Activated CD4-positive, alpha-beta memory T cell treated with anti-CD3 and anti-CD28 coated beads, Interleukin-2, amount 10 ng/mL, durations not matched to agents 7 days and 5 days (primary cell): ENCODE measurements around the gene ATG16L2. TPM values are rescaled to one million over a fixed set of nuclear protein-coding genes. Genes with fewer than 3 reads are reported as not detected.

ENCODE experiments used
- CTCF ChIA-PET: fragments of 350-600 bp; sonication (Branson Sonifier 250); formaldehyde crosslinking; loops from one replicate; lab custom pipeline; 2021; ENCODE audit warnings: antibody characterized with exemption, inconsistent platforms; lab: Charles Lee
- POLR2A ChIA-PET: fragments of 350-600 bp; sonication (Branson Sonifier 250); formaldehyde crosslinking; loops from one replicate; lab custom pipeline; 2021; ENCODE audit warnings: antibody characterized with exemption; lab: Charles Lee
- DNase-seq: peaks from one replicate; pipeline ENCODE4 v3.0.0-alpha.2; 2020
- H3K27ac Mint-ChIP-seq: one replicate; pipeline ENCODE4 v1.8.0; 2021; ENCODE audit warnings: mild to moderate bottlenecking, mixed read lengths
- H3K27me3 Mint-ChIP-seq: one replicate; pipeline ENCODE4 v1.8.0; 2021; ENCODE audit warnings: mixed read lengths
- H3K36me3 Mint-ChIP-seq: one replicate; pipeline ENCODE4 v1.8.0; 2021; ENCODE audit warnings: low read depth, mixed read lengths
- H3K4me1 Mint-ChIP-seq: one replicate; pipeline ENCODE4 v1.8.0; 2021; ENCODE audit warnings: mixed read lengths
- H3K4me3 Mint-ChIP-seq: one replicate; pipeline ENCODE4 v1.8.0; 2021; ENCODE audit warnings: mild to moderate bottlenecking, mixed read lengths
- H3K9me3 Mint-ChIP-seq: one replicate; pipeline ENCODE4 v1.8.0; 2021; ENCODE audit warnings: mixed read lengths
- total RNA-seq, 2 experiments: library from RNA; stranded (reverse); gene quantifications; one replicate each; pipeline ENCODE4 v1.2.3, GENCODE V29; 2021

The ATG16L2 gene
- total RNA-seq, 2 experiments from 2014 or later, result 135 to 137 TPM

- Mint-ChIP-seq H3K4me3 (no peak overlapping the region), H3K36me3 (peaks cover 41% of the 10 kb centered on the region), H3K4me1 (peaks cover 28% of the 10 kb centered on the region), H3K9me3 (no peaks in the 10 kb centered on the region), H3K27ac (no peak overlapping the region), H3K27me3 (no peaks in the 10 kb centered on the region)
- ChIA-PET CTCF (interaction anchor here (0.6 to 4.7 kb wide), 15 partner anchors 10 to 351 kb away, joined by 3 to 66 read pairs (median 5); partner anchors contain the start of gene FCHSD2), POLR2A (interaction anchor here (1.0 to 3.1 kb wide), 9 partner anchors 9 to 346 kb away, joined by 3 to 15 read pairs (median 5); partner anchors contain the start of gene FCHSD2)
- no peak for DNase-seq
These were observed 18.3 kb downstream of the ATG16L2 start for GRCh38 chr11:72832301-72833082.

- no peak overlapping the region for H3K27ac Mint-ChIP-seq
- H3K9me3 Mint-ChIP-seq, result no peaks in the 10 kb centered on the region
- no peaks in the 10 kb centered on the region for H3K27me3 Mint-ChIP-seq
- ChIA-PET POLR2A (interaction anchor here (1.0 to 3.1 kb wide), 3 partner anchors 10 to 20 kb away, joined by 3 to 15 read pairs (median 5); no protein-coding TSS in a partner anchor), CTCF (interaction anchor here (1.2 to 4.7 kb wide), 2 partner anchors 10 to 345 kb away, joined by 3 to 66 read pairs; no protein-coding TSS in a partner anchor)
- H3K4me1 Mint-ChIP-seq, result peaks cover 28% of the 10 kb centered on the region
- no peak for DNase-seq
- H3K36me3 Mint-ChIP-seq, result peaks cover 36% of the 10 kb centered on the region
- H3K4me3 Mint-ChIP-seq, result no peak overlapping the region
These were observed 19.0 kb downstream of the ATG16L2 start for GRCh38 chr11:72833083-72833733.

- no peak for DNase-seq
- no peak overlapping the region for H3K4me3 Mint-ChIP-seq
- POLR2A ChIA-PET, result interaction anchor here (1.0 to 3.1 kb wide), 2 partner anchors 11 to 18 kb away, joined by 3 to 15 read pairs; no protein-coding TSS in a partner anchor
- peak overlapping the region; percentile 14 for H3K27ac Mint-ChIP-seq
- CTCF ChIA-PET, result interaction anchor here (1.2 to 4.7 kb wide), 2 partner anchors 11 to 344 kb away, joined by 3 to 66 read pairs; no protein-coding TSS in a partner anchor
- H3K9me3 Mint-ChIP-seq, result no peaks in the 10 kb centered on the region
- H3K4me1 Mint-ChIP-seq, result peaks cover 33% of the 10 kb centered on the region
- H3K27me3 Mint-ChIP-seq, result no peaks in the 10 kb centered on the region
- H3K36me3 Mint-ChIP-seq, result peaks cover 34% of the 10 kb centered on the region
These were observed 19.7 kb downstream of the ATG16L2 start for GRCh38 chr11:72833811-72834493.

GRCh38 chr11:72834905-72835304, 20.7 kb downstream of the ATG16L2 start:
- POLR2A ChIA-PET, result no interaction called here
- CTCF ChIA-PET, result interaction anchor here (2.5 kb wide), 1 partner anchor 343 kb away, joined by 9 read pairs; no protein-coding TSS in a partner anchor
- DNase-seq, result no peak
- Mint-ChIP-seq H3K27ac (peak overlapping the region; percentile 7), H3K27me3 (no peaks in the 10 kb centered on the region), H3K36me3 (peaks cover 35% of the 10 kb centered on the region), H3K4me3 (no peak overlapping the region), H3K4me1 (peaks cover 38% of the 10 kb centered on the region), H3K9me3 (no peaks in the 10 kb centered on the region)

- DNase-seq, result no peak
- H3K27me3 Mint-ChIP-seq, result no peaks in the 10 kb centered on the region
- no peak overlapping the region for H3K4me3 Mint-ChIP-seq
- no peak overlapping the region for H3K27ac Mint-ChIP-seq
- ChIA-PET POLR2A (interaction anchor here (1.5 kb wide), 1 partner anchor 20 kb away, joined by 3 read pairs; no protein-coding TSS in a partner anchor), CTCF (interaction anchor here (2.5 kb wide), 1 partner anchor 341 kb away, joined by 9 read pairs; no protein-coding TSS in a partner anchor)
- H3K36me3 Mint-ChIP-seq, result peaks cover 28% of the 10 kb centered on the region
- peaks cover 38% of the 10 kb centered on the region for H3K4me1 Mint-ChIP-seq
- H3K9me3 Mint-ChIP-seq, result no peaks in the 10 kb centered on the region
These were observed 21.9 kb downstream of the ATG16L2 start for GRCh38 chr11:72836111-72836510.

GRCh38 chr11:72838691-72839305, 24.6 kb downstream of the ATG16L2 start:
- POLR2A ChIA-PET, result no interaction called here
- Mint-ChIP-seq H3K27me3 (no peaks in the 10 kb centered on the region), H3K9me3 (no peaks in the 10 kb centered on the region), H3K36me3 (peaks cover 32% of the 10 kb centered on the region), H3K4me1 (peaks cover 38% of the 10 kb centered on the region), H3K4me3 (no peak overlapping the region), H3K27ac (no peak overlapping the region)
- DNase-seq, result no peak
- CTCF ChIA-PET, result interaction anchor here (0.9 to 1.6 kb wide), 2 partner anchors 114 to 339 kb away, joined by 3 read pairs; no protein-coding TSS in a partner anchor

GRCh38 chr11:72840780-72841179, 26.6 kb downstream of the ATG16L2 start:
- H3K27ac Mint-ChIP-seq, result no peak overlapping the region
- H3K27me3 Mint-ChIP-seq, result no peaks in the 10 kb centered on the region
- ChIA-PET POLR2A (interaction anchor here (0.8 to 2.1 kb wide), 5 partner anchors 13 to 130 kb away, joined by 3 to 5 read pairs (median 3); no protein-coding TSS in a partner anchor), CTCF (interaction anchor here (0.7 to 1.1 kb wide), 3 partner anchors 47 to 341 kb away, joined by 3 read pairs; partner anchors contain the start of gene STARD10)
- H3K4me3 Mint-ChIP-seq, result no peak overlapping the region
- H3K9me3 Mint-ChIP-seq, result no peaks in the 10 kb centered on the region
- H3K36me3 Mint-ChIP-seq, result peaks cover 30% of the 10 kb centered on the region
- no peak for DNase-seq
- H3K4me1 Mint-ChIP-seq, result peaks cover 21% of the 10 kb centered on the region

- Mint-ChIP-seq H3K36me3 (peaks cover 30% of the 10 kb centered on the region), H3K9me3 (no peaks in the 10 kb centered on the region), H3K4me3 (no peak overlapping the region), H3K27me3 (no peaks in the 10 kb centered on the region), H3K4me1 (peaks cover 19% of the 10 kb centered on the region), H3K27ac (no peak overlapping the region)
- CTCF ChIA-PET, result interaction anchor here (0.7 to 1.0 kb wide), 2 partner anchors 10 to 47 kb away, joined by 3 to 4 read pairs; partner anchors contain the start of gene STARD10
- POLR2A ChIA-PET, result interaction anchor here (0.7 to 2.1 kb wide), 4 partner anchors 11 to 130 kb away, joined by 3 to 5 read pairs (median 4); no protein-coding TSS in a partner anchor
- DNase-seq, result no peak
These were observed 27.2 kb downstream of the ATG16L2 start for GRCh38 chr11:72841397-72841796.

- no peak for DNase-seq
- Mint-ChIP-seq H3K27ac (no peak overlapping the region), H3K9me3 (no peaks in the 10 kb centered on the region), H3K4me1 (peaks cover 19% of the 10 kb centered on the region), H3K27me3 (no peaks in the 10 kb centered on the region), H3K4me3 (no peak overlapping the region), H3K36me3 (peaks cover 30% of the 10 kb centered on the region)
- CTCF ChIA-PET, result interaction anchor here (1.0 kb wide), 1 partner anchor 11 kb away, joined by 4 read pairs; no protein-coding TSS in a partner anchor
- POLR2A ChIA-PET, result no interaction called here
These were observed 27.9 kb downstream of the ATG16L2 start for GRCh38 chr11:72842126-72842525.

GRCh38 chr11:72842653-72843330, 28.6 kb downstream of the ATG16L2 start:
- Mint-ChIP-seq H3K27ac (no peak overlapping the region), H3K4me3 (no peak overlapping the region), H3K4me1 (peaks cover 16% of the 10 kb centered on the region), H3K9me3 (no peaks in the 10 kb centered on the region), H3K36me3 (peaks cover 30% of the 10 kb centered on the region), H3K27me3 (no peaks in the 10 kb centered on the region)
- ChIA-PET POLR2A (no interaction called here), CTCF (interaction anchor here (1.0 kb wide), 1 partner anchor 11 kb away, joined by 4 read pairs; no protein-coding TSS in a partner anchor)
- DNase-seq, result no peak

GRCh38 chr11:72844356-72844755, 30.1 kb downstream of the ATG16L2 start:
- no peak for DNase-seq
- ChIA-PET POLR2A (no interaction called here), CTCF (no interaction called here)
- Mint-ChIP-seq H3K27ac (no peak overlapping the region), H3K9me3 (no peaks in the 10 kb centered on the region), H3K27me3 (no peaks in the 10 kb centered on the region), H3K4me1 (peaks cover 4% of the 10 kb centered on the region), H3K36me3 (peaks cover 23% of the 10 kb centered on the region), H3K4me3 (no peak overlapping the region)
